Testis (tissue), 2 donors: Measurements from ENCODE around the gene CYP2A7.
"Not testable (repeated sequence)": the region's sequence is repeated elsewhere in the genome, so short reads cannot be mapped to it uniquely, and the experiment has no call there.

Source experiments
- POLR2A ChIP-seq: fragments of 450-650 bp; IDR thresholded peaks from one replicate; pipeline ENCODE4 v1.6.1; 2017; ENCODE audit warnings: antibody characterized with exemption, mild to moderate bottlenecking, moderate library complexity
- TF ChIP-seq, protein P1 (sequence below), 3 experiments: fragments of 450-650 bp in 2 of 3; fragments of 200-600 bp in 1 of 3; sonication (generic) in 1 of 3; IDR thresholded peaks; one replicate each; pipeline ENCODE4 v1.5.1; 2016 to 2019; ENCODE audit warnings: antibody characterized with exemption in 3 of 3, mild to moderate bottlenecking in 2 of 3, moderate library complexity in 1 of 3

- TF ChIP-seq, protein P1, sequence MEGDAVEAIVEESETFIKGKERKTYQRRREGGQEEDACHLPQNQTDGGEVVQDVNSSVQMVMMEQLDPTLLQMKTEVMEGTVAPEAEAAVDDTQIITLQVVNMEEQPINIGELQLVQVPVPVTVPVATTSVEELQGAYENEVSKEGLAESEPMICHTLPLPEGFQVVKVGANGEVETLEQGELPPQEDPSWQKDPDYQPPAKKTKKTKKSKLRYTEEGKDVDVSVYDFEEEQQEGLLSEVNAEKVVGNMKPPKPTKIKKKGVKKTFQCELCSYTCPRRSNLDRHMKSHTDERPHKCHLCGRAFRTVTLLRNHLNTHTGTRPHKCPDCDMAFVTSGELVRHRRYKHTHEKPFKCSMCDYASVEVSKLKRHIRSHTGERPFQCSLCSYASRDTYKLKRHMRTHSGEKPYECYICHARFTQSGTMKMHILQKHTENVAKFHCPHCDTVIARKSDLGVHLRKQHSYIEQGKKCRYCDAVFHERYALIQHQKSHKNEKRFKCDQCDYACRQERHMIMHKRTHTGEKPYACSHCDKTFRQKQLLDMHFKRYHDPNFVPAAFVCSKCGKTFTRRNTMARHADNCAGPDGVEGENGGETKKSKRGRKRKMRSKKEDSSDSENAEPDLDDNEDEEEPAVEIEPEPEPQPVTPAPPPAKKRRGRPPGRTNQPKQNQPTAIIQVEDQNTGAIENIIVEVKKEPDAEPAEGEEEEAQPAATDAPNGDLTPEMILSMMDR (IDR thresholded peaks at IDR 0.05), result not testable (repeated sequence)
- not testable (repeated sequence) for TF ChIP-seq POLR2A
Observed at GRCh38 chr19:40882062-40882461, at the start of gene CYP2A7.
